Smooth muscle cell of the brain vasculature (primary cell): Measurements from ENCODE around the gene NTRK3.
"Not testable (repeated sequence)": the region's sequence is repeated elsewhere in the genome, so short reads cannot be mapped to it uniquely, and the experiment has no call there.

Experiments
- DNase-seq: peaks from one replicate; pipeline ENCODE4 v3.0.0-alpha.2; 2012; ENCODE audit warnings: low read depth, low spot score

The NTRK3 gene

DNA sequence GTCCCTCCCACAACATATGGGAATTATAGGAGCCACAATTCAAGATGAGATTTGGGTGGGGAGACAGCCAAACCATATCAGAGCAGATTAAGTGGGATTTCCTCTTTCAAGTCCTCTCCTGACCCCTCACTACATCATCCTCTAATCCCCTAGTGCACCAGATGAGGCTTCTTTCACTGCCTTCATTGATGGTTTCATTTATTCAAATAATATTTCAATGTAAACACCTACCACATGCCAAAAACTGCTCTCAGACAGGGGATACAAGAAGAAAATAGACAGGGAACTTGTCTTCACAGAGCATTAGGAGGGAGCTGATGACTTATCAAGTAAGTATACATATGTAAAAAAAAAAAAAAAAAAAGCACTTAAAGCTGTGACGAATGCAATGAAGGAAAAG lies 180.2 kb downstream of the NTRK3 start:
- no peak for DNase-seq

- no peak for DNase-seq
Measured at GRCh38 chr15:88075102-88075501, 181.4 kb downstream of the NTRK3 start.

GRCh38 chr15:88074386-88074785 lies 182.2 kb downstream of the NTRK3 start:
- DNase-seq, result no peak

DNA sequence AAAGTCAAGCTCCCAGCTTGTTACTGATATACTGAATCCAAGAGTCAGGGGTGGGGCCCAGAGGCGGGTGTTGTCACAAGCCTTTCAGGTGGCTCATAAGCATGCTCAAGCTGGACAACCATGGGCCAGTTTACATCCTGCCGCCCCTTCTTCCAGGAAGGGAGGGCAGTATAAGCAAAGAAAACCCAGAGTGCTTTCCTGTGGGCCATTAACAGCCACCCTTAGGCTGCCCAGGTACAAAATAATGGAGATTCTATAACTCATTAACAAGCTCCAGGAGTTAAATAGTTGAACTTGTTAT lies 183.2 kb downstream of the NTRK3 start:
- DNase-seq, result no peak

DNA sequence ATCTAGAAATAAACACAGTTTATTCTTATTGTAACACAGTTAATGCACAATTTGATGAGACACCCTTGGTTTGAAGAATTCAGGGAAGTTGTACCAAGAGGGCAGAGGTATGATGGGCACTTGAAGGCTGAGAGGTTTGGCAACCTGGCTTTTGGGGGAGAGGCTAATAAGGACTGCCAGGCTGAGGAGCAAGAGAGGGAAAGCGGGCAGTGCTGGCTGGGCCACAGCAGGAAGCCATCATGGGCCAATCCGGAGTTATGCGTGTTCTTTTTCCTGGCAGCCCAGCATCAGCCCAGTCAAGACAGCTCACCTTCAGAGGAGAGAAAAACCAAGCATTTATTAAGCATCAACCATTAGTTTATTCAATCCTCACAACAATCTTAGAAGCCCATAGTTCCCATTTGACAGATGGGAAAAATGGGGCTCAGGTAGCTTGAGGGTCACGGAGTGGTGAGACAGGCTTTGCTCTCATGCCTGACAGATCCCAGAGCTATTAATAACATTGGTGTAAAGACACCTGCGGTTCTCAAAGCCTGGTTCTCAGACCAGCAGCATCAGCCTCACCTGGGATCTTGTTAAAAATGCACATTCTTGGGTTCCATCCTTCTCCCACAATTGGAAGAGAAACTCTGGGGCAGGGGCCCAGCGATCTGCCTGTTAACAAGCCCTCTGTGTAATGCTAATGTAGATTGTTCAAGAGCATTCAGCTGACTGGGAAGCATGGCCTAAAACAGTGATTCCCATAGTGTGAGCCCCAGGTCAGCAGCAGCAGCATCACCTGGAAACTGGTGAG lies 183.7 kb downstream of the NTRK3 start:
- DNase-seq, result no peak

DNA sequence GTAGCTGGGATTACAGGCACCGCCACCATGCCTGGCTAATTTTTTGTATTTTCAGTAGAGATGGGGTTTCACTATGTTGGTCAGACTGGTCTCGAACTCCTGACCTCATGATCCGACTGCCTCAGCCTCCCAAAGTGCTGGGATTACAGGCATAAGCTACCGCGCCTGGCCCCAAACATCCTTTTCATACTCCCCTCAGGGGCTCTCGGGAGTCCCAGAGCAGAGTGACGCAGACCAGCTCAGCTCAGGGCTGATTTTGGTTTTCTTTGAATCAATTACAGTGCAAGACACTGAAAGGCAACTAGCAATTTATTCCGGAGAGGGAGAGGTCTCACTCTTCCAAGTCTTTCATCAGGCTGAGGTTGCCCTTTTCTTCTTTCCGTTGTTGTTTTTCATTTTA lies 184.4 kb downstream of the NTRK3 start:
- DNase-seq, result not testable (repeated sequence)

DNA sequence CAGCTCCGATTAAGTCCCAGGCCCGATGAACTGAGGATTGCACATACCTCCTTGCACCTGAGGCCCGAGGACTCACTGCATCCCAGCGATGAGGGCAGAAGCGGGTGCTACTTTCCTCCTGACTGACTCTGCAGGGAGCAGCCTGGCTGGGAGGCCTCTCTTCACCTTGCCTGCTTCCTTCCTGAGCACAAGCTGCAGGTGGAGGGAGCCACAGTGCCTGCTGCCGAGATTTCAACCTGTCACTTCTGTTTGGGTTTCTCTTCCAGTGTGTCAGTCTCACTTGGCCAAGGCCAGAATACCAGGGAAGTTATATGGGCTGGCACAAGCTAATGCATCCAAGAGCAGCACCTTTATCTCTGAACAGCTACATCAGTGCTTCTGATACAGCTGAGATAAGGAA lies 185.4 kb downstream of the NTRK3 start:
- DNase-seq, result no peak

- no peak for DNase-seq
Measured at GRCh38 chr15:88069561-88069960, 187.0 kb downstream of the NTRK3 start.

DNA sequence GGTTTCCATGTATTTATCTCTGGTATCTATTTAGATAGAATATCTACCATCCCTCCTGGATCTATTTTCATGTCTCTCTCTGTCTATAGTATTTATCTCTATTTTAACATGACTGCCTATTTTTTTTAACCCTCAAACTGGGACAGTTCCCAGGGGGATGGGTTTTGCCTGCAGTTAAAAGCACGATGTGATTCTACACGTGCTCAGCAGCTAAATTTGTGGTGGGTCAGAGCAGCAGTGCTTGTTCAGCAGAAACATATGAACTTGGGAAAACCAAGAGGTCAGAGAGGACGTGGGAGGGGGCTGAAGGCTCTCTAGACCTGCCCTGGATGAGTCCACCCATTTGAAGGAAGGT lies 189.2 kb downstream of the NTRK3 start:
- DNase-seq, result no peak

GRCh38 chr15:88066636-88067330 lies 189.8 kb downstream of the NTRK3 start:
- DNase-seq, result no peak

- no peak for DNase-seq
Measured at GRCh38 chr15:88061452-88061851, 195.1 kb downstream of the NTRK3 start.

- no peak for DNase-seq
Measured at GRCh38 chr15:88060383-88060782, 196.2 kb downstream of the NTRK3 start.

- no peak for DNase-seq
Measured at GRCh38 chr15:88057836-88058235, 198.7 kb downstream of the NTRK3 start.

- DNase-seq, result no peak
Measured at GRCh38 chr15:88049506-88049905, 207.0 kb downstream of the NTRK3 start.

DNA sequence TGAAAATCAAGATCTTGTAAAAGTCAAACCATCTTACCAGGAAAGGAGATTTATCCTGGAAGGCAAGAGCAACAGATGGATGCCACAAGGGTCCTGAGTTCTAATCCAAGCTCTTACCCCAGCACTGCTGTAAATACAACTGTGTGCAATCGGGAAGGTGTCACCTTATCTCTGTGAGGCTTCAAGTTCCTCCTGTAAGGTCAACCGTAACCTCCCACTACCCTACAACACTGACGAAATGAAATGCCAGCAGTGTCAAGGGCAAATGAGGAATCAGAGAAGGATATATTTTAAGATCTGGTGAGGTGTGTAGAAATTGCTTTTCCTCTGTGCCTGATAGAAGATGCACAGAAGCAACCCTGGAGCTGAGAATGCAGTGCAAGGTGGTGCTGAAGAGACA lies 207.8 kb downstream of the NTRK3 start:
- no peak for DNase-seq

DNA sequence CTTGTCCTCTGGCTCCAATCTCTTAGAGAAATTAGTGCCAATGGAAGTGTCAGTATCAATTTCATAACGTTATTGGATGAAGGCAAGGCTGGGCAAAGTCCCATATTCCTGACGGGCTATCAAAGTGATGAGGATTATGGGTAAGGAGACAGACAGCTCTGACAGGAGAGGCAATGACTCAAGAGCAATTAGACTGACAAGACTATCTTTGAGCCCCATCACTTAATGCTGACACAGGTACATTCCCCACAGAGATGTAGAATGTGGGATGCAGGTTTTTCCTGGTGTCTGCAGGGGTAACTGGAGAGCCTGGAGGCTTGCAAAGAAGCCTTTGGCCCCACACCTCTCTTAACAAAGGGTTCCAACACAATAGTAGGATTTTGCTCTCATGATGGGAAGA lies 208.3 kb downstream of the NTRK3 start:
- no peak for DNase-seq

DNA sequence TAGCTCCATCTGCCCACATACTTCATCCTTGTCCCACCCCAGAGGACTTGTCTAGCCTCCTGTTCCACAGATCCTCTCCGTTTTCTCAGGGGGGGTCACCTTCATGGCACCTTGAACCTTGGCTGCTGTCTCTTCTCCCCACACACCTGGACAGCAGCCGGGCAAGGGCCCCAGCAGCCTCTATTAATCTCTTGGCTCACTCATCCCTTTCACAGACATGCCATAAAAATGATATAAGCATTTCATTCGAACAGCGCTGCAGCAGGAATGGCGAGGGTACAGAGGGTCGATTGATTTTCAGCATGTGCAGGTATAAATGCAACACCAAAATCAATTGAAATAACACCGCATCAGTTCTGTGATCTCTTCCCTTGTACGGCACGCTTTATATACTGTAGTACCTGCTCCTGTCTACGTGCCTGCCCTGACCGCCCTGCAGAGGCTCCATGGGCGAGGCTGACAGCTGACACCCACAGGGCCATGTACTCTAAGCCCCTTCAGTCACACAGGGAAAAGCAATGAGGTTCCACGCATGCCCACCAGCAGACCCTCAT lies 209.9 kb downstream of the NTRK3 start:
- no peak for DNase-seq

- no peak for DNase-seq
Measured at GRCh38 chr15:88043396-88043795, 213.1 kb downstream of the NTRK3 start.

DNA sequence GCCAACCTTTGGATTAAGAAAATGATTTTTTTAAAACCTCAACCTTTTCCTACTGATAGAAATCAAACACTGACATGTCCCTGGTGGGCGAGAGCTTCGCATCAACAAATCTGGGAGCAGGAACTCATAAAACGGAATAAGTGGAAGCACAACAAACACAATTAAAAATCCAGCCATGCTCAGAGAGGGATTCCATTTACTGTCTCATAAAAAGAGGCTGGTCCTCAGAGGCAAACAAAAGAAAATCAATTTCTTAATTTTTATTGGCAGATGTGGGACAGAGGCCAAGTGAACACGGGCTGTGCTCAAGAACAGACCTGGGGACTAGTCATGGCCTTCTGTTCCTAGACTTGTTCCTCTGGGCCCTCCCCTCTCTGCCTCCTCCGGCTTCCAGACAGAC lies 214.5 kb downstream of the NTRK3 start:
- DNase-seq, result no peak

DNA sequence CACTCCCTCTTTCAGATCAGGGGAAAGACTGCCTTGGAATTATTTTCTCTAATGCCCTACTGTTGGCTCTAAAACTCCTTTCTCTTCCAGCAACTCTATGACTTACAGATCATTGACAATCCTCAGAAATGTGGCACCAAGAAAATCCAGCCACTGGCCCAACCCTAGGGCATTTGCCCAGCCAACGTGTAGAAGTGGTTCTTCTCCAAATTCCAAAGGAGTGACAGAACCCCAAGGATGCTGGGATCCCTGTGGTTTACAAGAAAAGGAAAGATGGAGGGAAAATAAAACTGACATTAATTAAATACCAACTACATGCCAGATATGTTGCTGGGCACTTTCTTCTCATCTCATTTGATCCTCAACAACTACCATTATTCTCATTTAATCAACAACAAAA lies 216.0 kb downstream of the NTRK3 start:
- DNase-seq, result no peak

DNA sequence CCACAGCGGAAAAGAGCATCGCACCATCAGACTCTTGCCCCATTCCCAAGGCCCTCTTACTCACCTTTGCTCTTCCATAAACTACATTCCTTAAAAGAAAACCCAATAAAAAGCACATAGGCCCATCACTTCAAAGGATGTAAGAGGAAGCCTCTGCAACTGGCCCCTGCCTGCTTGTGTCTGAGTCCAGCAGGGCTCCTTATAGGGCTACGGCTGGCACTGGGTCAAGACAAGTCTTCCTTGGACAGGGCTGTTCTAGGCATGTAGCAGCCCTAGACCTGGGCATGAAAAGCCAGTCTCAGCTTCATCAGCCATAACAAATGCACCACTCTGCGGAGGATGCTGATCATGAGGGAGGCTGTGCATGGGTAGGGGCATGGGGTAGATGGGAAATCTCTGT lies 218.3 kb downstream of the NTRK3 start:
- no peak for DNase-seq

DNA sequence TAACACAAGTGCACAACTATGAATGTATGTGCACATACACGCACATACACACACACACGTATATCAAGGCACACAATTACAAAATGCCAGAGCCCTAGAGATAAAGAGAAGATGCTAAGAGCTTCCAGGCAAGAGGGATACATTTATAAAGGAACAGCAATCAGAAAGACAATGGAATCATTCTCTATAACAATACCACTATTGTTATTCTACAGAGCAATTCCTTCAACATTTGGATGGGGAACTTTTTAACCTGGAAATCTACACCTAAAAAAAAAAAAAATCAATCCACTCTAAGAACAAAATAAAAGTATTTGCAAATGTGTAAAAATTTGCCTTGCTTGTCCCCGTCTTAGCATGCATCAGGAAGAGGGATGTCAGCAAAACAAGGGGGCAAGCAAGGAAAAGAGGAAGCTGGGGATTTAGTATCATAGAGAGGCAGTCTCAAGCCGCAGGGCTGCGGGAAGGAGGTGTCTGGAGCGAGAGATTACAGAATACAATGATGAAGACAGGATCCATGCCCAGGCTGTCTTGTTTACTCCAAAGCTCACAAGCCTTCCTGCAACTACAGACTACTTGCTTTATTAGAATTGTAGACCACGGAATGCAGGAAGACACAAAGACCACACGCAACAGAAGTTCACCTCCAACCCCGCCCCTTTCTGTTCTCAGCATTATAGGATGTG lies 220.2 kb downstream of the NTRK3 start:
- no peak for DNase-seq

- DNase-seq, result no peak
Measured at GRCh38 chr15:88035381-88035780, 221.2 kb downstream of the NTRK3 start.
